Stimulated activated CD4-positive, alpha-beta T cell treated with anti-CD3 and anti-CD28 coated beads, Interleukin-2, amount 100 ng/mL, for 24 hours (primary cell): ENCODE results near the gene SDR9C7.
"Not testable (repeated sequence)": the region's sequence is repeated elsewhere in the genome, so short reads cannot be mapped to it uniquely, and the experiment has no call there.

ENCODE experiments used
- DNase-seq, 2 donors: peaks; one replicate each; pipeline ENCODE4 v3.0.0-alpha.2; 2020

The SDR9C7 gene

GRCh38 chr12:56933826-56934625 is at the start of gene SDR9C7:
Gene SDR9C7, minus strand, starts transcription at chr12:56934408. Its CDS starts 147 bp downstream, at chr12:56934261.
- no peak for DNase-seq

- DNase-seq, result no peak
Measured at GRCh38 chr12:56983386-56983785, 49.2 kb upstream of the SDR9C7 start.

DNA sequence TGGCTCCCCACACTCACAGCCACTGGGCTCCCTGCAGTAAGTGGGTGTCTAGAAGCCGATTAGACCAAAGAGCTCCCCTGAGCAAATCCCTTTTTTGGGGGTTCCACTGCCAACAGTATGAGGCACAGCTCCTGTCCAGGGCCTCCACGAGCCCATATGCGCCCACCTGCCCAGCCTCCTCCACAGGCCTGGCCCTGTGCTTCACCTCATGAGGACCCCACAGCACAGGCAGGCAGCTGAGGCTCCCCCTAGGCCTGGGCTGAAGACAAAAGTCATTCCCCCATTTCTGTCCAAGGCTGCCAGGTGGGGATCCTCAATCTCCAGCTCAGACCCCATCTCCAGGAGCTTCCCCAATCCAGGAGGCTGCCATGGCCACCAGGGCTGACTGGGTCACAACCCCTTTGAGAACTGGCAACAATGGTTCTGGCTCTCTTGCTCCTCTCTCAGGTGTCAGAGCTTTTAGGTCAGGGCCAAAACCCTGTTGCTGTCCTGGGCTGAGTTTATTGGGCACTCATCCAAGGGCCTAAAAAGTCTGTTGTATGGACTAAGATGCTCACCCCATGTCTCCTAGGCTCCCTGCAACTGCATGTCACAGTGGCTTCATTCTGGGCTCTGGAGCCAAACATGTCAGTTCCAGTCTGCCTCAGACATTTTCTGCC is 48.5 kb upstream of the SDR9C7 start:
- not testable (repeated sequence) for DNase-seq

- no peak for DNase-seq
Measured at GRCh38 chr12:56980941-56981530, 46.8 kb upstream of the SDR9C7 start.

- DNase-seq, result no peak
Measured at GRCh38 chr12:56980268-56980667, 46.1 kb upstream of the SDR9C7 start.

DNA sequence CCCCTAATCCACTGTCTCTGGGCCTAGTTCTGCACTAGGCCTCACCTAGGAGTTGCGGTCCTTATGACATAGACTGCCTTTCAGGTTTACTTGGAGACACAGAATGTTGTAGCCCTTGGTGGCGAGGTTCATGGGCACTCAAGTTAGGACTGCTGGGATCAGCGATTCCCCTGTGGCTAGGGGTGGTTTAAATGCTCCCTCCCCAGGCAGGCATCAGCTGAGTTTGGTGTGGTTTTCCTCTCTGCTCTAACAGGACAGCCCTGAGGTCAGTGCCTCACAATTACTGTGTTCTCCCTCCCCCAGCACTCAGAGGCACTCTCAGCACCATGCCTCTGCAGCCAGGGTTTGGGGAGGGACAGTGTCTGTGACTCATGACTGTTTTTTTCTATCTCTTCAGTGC is 45.4 kb upstream of the SDR9C7 start:
- DNase-seq, result no peak

DNA sequence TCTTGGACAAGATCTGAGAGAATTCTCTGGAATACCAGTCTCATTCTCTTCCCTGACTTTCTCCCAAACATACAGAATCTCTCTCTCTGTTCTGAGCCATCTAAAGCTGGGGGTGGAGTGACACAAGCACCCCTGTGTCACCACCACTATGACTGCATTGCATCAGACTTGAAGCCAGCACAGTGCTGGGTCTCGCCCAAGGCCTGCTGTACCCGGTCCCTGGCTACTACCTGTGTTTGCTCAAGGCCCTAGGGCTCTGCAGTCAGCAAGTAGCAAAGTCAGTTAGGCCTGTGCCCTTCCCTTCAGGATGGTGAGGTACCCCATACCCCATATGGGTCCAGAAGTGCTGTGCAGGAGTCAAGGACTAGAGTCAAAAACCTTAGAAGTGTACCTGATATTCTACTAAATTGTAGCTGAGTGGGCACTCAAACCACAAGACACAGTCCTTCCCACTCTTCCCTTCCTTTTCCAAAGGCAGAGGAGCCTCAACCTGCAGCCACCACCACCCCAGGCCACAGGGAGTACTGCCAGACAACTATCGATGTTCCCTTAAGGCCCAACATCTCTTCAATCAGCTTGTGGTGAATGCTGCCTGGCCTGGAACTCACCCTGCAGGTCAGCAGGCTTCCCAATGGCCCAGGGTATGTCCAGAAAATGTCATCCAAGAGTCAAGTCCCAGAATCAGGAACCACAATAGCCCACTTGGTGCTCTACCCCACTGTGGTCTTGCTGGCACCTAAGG is 44.4 kb upstream of the SDR9C7 start:
- no peak for DNase-seq

GRCh38 chr12:56977361-56977760 is 43.2 kb upstream of the SDR9C7 start:
- DNase-seq, result not testable (repeated sequence)

DNA sequence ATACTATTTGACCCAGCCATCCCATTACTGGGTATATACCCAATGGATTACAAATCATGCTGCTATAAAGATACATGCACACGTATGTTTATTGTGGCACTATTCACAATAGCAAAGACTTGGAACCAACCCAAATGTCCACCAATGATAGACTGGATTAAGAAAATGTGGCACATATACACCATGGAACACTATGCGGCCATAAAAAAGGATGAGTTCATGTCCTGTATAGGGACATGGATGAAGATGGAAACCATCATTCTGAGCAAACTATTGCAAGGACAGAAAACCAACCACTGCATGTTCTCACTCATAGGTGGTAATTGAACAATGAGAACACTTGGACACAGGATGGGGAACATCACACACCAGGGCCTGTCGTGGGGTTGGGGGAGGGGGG is 40.0 kb upstream of the SDR9C7 start:
- DNase-seq, result not testable (repeated sequence)

DNA sequence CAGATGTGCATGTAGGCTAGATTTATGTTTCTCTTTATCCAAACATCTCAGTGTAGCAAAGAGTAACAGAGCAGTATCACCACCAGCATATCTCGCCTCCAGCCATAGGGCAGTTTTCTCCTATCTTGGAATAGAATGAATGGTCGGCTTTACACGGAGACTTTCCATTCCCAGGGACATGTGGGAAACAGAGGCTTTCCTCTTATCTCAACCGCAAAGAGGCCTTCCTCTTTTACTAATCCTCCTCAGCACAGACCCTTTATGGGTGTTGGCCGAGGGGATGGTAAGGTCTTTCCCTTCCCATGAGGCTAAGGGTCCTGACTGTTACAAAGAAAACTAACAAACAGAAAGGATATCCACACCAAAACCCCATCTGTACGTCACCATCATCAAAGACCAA is 34.7 kb upstream of the SDR9C7 start:
- DNase-seq, result not testable (repeated sequence)

DNA sequence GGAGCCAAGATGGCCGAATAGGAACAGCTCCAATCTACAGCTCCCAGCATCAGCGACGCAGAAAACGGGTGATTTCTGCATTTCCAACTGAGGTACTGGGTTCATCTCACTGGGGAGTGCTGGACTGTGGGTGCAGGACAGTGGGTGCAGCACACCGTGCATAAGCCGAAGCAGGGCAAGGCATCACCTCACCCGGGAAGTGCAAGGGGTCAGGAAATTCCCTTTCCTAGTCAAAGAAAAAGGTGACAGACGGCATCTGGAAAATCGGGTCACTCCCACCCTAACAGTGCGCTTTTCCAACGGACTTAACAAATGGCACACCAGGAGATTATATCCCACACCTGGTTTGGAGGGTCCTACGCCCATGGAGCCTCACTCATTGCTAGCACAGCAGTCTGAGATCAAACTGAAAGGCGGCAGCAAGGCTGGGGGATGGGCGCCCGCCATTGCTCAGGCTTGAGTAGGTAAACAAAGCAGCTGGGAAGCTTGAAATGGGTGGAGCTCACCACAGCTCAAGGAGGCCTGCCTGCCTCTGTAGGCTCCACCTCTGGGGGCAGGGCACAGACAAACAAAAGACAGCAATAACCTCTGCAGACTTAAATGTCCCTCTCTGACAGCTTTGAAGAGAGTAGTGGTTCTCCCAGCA is 31.9 kb upstream of the SDR9C7 start:
- DNase-seq, result not testable (repeated sequence)

DNA sequence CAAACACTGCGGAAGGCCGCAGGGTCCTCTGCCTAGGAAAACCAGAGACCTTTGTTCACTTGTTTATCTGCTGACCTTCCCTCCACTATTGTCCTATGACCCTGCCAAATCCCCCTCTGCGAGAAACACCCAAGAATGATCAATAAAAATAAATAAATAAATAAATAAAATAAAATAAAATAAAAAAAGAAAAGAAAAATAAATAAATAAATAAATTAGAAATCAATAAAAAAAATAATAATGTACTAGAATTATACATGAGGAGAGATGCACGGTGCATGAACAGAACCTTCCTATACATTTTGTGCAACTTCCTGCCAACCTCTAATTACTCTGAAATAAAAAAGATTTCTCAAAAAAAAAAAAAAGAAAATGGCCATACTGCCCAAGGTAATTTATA is 30.9 kb upstream of the SDR9C7 start:
- not testable (repeated sequence) for DNase-seq

DNA sequence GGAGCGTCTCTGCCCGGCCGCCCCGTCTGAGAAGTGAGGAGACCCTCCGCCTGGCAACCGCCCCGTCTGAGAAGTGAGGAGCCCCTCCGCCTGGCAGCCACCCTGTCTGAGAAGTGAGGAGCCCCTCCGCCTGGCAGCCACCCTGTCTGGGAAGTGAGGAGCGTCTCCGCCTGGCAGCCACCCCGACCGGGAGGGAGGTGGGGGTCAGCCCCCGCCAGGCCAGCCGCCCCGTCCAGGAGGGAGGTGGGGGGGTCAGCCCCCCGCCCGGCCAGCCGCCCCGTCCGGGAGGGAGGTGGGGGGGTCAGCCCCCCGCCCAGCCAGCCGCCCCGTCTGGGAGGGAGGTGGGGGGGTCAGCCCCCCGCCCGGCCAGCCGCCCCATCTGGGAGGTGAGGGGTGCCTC is 29.3 kb upstream of the SDR9C7 start:
- DNase-seq, result not testable (repeated sequence)

GRCh38 chr12:56962247-56962646 is 28.0 kb upstream of the SDR9C7 start:
- not testable (repeated sequence) for DNase-seq

DNA sequence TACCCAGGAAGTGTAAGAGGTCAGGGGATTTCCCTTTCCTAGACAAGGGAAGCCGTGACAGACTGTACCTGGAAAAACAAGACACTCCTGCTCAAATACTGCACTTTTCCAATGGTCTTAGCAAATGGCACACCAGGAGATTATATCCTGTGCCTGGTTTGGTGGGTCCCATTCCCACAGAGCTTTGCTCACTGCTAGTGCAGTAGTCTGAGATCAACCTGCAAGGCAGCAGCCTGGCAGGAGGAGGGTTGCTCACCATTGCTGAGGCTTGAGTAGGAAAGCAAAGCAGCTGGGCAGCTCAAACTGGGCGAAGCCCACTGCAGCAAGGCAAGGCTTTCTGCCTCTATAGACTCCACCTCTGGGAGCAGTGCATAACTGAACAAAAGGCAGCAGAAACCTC is 24.2 kb upstream of the SDR9C7 start:
- DNase-seq, result no peak

GRCh38 chr12:56957229-56958052 is 23.2 kb upstream of the SDR9C7 start, which contains the start of gene RDH16:
Gene RDH16, minus strand, starts transcription at chr12:56957608. Its CDS starts 146 bp downstream, at chr12:56957462.
- no peak for DNase-seq

DNA sequence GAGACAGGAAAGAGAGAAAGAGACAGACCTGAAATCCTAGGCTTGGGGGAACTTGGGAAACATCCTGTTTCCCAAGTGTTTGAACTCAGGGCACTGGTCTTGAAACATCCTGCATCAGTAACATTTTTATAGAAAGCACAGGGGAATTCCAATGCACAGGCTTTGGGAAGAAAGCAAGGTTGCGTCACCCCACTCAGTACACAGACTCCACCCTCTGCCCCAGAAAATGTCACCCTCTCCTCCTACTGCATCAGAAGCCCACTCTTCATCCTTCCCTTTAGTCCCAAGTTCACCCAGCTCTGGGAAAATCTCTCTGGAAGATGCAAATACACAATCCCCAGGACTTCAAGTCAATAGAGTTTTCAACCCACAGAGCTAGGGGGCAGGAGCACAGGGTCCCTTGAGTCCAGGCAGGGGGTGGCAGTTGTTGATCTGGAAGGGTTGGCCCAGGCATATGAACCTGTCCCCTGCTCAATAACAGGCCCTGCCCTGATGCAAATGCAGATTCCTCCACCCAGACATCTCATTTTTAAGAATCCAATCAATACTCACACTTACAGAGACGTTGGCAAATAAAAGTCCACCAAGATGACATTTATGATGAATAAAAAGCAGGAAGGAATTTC is 21.5 kb upstream of the SDR9C7 start:
- no peak for DNase-seq

DNA sequence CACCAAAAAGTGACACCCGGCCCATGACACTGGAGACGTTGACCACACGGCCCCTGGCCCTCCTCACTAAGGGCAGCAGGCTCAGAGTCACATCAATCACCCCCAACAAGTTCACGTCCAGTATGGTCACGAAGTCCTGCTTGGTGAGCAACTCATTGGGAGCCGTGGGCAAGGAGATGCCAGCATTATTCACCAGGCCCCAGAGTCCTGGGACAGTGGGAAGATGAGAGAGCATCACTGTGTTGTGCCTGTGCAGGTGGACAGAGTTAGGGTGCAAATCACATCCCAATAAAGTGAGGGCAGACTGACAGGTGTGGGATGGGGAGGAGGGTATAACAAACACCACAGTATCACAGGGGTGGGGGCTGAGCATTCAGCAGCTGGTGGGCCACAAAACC is 20.7 kb upstream of the SDR9C7 start:
- no peak for DNase-seq

DNA sequence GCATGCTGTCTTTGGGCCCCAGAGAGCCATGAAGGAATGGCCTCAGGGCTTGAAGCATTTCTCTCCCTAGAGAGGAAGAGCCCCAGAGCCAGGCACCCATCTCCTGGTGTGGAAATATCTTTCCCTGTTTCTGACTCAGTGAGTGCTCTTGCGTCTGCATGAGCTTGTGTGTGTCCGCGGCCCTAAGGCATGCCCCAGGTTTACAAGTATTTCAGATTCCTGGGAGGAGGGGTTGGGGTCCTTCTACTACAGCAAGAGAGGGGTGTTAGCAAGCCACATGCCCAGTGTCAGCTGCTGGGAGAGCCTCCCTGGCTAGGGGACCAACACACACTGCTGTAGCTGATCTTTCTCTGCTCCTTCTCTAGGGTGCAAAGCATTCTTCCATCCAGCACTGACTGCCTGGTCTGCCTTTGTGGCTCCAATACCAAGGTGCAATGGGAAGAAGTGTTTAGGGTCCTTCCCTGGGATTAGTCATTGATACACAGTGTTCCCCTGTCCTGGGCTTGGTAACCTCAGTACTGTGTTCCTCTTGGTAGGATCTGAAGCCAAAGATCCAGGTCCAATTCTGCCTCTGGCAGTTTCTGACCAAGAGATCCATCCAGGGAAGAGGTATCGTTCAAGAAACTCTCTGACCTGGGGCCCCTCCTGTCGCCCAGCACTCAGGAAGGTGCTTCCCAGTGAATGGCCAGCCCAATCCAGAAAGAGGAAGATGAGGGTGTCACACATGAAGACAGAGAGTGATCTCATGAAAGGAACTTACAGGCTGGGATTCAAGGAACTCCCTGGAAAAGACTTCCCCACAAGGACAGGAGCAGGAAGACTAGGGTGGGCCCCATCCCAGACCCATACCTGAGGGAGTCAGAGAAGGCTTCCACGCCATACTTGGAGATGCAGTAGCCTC is 20.1 kb upstream of the SDR9C7 start:
- DNase-seq, result no peak

DNA sequence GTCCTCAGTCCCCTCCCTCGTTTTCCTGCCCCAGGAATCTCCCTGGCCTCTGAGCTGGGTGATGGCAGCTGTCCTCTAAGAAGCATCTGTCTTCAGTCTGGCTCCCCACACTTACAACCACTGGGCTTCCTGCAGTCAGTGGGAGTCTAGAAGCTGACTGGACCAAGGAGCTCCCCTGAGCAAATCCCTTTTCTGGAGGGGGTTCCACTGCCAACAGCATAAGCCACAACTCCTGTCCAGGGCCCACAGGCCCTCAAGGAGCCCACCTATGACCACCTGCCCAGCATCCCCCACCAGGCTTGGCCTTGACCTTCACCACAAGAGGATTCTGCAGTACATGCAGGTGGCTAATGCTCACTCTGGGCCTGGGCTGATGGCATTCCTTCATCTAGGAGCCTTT is 19.1 kb upstream of the SDR9C7 start:
- no peak for DNase-seq
